HG03342 (cell line): ENCODE data around the gene CELA2B.
"Not testable (repeated sequence)": the region's sequence is repeated elsewhere in the genome, so short reads cannot be mapped to it uniquely, and the experiment has no call there.

Experiments
- ATAC-seq: cut with Tn5 transposase; IDR thresholded peaks from one replicate; pipeline ENCODE4 v1.9.1; 2021; ENCODE audit warnings: mild to moderate bottlenecking, moderate library complexity; ENCODE audit not compliant: unreplicated experiment

The CELA2B gene

DNA sequence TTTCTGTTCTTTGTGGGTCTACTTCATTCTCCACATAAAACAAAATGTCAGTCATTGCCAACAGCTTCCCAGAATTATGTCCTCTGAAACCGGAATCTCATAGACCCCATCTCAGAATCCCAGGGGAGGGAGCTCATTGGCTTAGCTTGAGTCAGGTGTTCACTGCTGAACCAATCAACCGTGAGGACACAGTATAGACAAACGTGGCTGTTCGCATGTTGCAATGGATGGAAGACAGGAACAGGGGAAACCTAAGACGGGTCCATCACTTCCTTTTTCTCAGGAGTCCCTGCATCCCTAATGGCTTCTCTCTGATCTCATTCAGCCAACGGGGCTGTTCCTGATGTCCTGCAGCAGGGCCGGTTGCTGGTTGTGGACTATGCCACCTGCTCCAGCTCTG is 10.2 kb upstream of the CELA2B start:
- ATAC-seq = no peak

DNA sequence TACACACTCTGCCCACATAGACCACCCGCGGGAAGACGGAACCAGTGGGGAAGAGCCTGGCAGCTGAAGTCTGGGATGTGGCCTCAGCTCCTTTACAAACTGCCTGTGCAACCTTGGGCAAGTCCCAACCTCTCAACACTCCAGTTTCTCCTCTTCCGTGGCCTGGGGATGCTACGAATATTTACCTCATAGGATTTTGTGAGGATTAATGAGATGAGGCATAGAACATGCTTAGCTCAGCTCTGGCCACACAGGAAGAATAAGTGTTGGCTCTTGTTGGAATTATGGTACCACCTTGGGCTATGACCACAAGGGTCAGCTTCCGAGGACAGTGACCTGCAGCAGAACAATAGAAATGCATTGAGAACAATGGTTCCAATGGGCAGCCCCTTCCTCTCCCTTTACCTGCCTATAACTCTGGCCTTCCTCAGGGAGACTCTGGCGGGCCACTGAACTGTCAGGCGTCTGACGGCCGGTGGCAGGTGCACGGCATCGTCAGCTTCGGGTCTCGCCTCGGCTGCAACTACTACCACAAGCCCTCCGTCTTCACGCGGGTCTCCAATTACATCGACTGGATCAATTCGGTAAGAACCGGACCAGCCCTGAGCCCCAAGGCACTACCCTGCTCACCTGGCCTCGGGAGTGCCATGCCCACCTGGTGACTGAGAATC is 8.8 kb upstream of the CELA2B start:
- ATAC-seq = not testable (repeated sequence)

DNA sequence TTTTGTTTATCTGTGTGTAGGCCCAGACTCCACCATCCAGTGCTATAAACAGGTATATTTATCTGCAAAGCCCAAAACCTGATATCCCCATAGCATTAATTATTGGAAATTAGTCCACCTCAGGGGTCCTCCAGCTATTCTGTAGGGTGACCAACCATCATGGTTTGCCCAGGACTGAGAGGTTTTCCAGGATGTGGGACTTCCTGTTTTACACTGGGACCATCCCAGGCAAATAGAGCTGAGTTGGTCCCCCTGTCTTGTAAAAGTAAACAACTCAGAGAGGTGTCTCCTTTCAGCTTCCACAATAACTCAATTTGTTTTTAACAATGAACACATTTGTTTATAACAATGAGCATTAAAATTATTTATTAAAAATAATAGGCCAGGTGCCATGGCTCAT is 7.8 kb upstream of the CELA2B start:
- ATAC-seq = no peak

DNA sequence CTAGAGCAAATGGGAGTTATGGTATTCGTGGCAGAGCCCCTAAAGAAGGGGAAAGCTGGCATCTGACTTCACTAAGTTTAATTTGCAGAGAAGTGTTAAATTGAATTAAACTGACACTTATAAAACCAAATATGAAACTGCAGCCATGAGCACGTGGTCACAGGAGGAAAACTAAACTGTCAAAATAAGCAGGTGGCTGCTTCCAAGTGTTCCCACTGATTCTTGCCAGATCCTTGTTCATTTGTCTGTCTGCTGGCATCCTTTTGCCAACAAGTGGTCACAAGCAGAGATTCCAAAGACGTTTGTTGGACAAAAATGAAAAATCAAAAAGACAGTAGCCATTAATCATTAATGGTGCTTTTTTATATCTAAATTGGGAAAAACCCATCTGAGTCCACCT is 6.5 kb upstream of the CELA2B start:
- no peak for ATAC-seq

DNA sequence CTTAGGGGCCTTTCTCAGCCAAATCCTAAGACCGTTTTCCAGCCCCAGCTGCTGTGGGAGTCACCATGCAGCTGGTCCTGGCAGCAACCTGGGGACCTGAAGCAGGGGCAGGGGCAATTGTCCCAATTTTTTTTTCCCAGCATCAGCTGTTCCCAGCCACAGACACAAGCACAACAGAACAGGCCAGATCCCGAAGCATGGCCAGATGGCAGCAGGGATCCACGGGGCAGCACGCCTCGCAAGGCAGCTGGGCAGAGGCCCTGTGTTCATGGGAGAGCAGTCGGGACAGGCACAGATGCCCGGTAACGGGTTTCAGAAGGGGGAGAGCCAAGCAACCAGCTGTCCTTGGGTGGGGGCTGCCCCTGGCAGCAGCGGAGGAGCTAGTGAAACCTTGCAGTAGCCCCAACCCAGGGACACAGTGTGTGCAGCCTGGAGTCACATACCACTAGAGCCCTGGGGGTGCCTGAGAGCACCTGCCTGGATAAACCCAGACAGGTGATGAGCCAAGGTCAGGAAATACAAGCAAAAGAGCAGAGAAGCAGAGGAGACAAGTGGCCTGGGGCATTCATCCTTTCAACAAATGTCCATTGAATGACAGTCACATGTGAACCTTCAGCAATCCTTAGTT is 6.0 kb upstream of the CELA2B start:
- not testable (repeated sequence) for ATAC-seq

DNA sequence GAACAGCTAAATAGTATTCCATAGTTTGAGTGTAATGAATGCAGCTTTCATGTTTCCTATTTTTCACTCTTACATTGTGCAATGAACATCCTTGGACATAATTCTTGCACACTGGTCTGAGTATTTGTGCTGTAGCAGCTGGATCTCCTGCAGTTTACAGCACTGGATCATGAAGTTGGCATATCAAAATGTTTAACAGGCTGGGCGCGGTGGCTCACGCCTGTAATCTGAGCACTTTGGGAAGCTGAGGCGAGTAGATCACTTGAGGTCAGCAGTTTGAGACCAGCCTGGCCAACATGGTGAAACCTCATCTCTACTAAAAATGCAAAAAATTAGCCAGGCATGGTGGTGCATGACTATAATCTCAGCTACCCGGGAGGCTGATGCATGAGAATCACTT is 4.8 kb upstream of the CELA2B start:
- not testable (repeated sequence) for ATAC-seq

DNA sequence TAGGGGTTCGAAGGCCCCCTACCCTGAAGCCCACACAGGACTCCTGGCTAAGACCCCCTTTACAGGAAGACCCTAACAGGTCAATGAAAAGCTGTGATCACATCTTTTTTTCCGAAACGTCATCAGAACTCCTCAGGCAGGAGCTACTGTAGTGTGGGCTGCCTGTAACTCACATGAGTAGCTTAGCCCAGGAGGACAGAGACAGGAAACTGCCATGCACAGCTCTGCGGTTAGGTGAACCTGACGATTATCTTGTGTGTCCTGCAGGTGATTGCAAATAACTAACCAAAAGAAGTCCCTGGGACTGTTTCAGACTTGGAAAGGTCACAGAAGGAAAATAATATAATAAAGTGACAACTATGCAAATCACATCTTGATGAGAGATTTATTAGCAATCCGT is 4.2 kb upstream of the CELA2B start:
- ATAC-seq = not testable (repeated sequence)

DNA sequence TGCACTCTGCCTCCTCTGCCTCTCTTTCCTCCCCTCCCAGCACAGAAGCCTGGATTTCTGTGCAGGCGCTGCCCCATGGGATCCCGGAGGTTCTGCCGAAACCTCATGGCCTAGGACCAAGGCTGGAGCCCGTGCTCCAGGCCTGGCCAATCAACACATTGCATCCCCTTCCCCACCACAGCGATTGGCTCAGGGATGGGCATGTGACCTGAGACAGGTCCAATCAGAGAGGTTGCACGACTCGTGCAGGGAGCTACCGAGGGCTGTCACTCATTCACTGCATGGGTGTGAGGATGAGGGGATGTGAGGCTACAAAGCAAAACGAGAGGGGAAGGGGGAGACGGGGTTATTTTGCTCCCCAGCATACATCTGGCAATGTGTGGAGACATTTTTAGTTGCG is 3.3 kb upstream of the CELA2B start:
- no peak for ATAC-seq

DNA sequence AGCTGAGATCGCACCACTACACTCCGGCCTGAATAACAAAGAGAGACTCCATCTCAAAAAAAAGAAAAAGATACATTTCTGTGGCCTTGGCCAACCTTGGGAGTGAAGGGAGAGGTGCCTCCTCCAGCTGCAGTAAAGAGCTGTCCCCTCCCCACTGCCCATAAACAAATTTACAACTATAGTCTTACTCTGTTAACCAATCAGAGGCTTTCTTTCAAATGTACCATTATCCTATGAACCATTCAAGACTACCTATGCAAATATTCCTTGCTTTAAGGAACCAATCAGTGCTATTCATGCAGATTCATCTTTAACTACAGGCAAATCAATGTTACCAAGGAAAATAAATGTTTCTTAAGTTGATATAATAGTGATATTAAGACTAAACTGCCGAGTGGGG is 1.0 kb downstream of the CELA2B start:
- ATAC-seq = no peak

DNA sequence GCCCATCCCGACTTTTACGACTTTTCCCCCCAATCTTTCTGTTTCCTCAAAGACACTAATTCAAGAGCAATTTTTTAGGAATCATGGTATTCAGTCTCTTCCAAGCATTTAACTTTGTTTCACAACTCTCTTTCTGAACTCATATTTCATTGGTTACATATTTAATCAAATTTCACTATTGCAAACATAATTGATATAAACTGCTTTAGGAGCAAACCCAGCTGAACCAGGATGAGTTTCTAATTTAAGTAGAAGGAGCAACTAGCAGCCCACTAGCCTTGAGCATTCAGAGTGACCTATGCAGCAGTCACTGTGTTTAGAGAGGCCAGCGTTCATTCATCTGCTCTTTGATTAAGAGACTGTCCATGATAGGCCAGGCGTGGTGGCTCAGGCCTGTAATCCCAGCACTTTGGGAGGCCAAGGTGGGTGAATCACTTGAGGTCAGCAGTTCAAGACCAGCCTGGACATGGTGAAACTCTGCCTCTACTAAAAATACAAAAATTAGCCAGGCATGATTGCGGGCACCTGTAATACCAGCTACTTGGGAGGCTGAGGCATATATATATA is 1.8 kb downstream of the CELA2B start:
- ATAC-seq = no peak

DNA sequence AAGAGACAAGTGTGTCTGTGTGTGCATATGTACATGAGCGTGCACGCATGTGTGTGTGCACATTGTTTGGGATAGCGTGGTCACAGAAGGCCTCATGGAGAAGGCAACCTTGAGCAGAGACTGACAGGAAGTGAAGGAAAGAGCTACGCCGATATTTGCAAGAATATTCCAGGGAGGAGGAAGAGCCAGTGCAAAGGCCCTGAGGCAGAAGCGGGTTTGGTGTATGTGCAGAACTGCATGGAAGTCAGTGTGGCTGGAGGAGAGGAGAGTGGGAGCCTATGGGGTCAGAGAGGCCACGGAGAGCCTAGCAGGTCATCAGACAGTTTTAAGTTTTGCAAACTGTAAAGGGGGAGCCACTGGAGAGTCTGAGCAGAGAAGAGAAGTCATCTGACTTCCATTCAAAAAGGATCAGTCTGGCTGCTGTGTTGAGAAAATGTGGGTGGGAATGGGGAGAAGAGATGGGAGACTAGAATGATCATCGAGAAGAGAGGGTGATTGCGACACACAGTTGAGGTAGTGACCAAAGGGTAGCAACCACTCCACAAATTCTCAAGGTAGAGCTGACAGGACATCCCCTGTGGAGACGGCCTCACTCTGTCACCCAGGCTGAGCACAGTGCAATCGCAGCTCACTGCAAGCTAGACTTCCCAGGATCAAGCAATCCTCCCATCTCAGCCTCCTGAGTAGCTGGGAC is 3.9 kb downstream of the CELA2B start:
- no peak for ATAC-seq

DNA sequence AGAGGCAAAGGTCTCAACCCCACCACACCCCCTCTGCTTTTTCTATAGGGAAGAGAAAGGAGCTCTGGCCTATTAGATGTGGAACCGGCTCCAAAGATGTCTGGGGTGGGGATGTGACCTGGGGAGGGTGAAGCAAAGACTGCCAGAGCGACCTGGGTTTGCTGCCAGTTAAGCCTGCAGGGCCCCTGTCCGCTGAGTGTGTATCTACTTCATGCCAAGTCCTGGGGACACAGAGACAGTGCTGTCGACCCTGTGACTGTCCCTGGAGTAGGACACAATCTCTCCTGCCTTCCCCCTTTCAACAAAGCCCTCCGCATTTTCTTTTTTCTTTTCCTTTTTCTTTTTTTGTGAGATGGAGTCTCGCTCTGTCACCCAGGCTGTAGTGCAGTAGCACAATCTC is 6.6 kb downstream of the CELA2B start:
- not testable (repeated sequence) for ATAC-seq

DNA sequence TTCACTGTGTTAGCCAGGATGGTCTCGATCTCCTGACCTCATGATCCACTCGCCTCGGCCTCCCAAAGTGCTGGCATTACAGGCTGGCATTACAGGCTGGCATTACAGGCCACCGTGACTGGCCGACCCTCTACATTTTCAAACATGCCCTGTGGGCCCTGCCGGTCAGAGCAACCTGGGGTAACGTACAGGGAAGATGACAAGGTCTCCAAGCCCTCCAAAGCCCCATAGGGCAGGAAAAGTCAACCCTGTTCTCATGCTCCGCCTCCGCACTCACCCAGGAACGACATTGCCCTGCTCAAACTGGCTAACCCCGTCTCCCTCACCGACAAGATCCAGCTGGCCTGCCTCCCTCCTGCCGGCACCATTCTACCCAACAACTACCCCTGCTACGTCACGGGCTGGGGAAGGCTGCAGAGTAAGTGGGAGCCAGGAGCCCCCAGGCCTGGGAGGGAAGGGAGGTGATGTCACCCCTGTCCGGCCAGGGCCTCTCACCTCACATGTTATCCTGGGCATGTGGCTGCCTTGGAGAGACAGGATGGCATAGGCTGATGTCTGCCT is 7.2 kb downstream of the CELA2B start:
- ATAC-seq = not testable (repeated sequence)

DNA sequence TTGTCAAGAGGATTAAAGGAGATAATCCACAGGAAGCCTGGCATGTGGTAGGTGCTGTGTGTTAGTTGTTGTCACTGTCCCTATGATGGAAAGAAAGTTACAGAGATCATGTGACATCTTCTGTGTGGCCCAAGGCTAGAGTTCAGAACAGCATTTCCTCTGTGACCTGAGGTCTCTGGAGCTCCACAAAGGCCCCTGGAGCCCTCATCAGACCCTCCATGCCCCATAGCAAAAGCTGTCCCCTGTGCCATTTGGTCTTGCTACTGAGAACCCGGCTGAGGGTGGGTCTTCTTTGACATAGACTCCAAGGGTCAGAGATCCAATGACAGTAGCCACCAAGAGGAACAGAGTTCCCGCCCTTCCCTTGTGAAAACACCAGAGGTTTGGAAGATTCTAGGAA is 8.1 kb downstream of the CELA2B start:
- ATAC-seq = no peak

DNA sequence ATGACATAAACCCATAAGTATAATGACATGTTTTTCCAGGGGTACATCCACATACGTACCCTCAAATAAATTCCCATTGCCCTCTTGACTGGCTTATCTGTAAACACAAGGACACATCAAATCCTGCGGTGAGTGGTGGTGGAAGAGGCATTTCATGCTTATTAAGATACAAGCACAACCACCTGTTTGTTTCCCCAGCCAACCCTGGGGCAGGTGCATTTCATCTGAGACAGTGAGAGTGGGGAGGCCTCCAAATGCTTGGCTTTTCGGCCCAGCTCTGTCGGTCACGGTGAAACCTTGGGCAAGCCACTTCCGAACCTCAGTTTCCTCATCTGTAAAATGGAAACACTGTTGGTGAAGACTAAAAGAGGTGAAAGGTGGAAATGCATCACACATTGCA is 8.5 kb downstream of the CELA2B start:
- not testable (repeated sequence) for ATAC-seq

DNA sequence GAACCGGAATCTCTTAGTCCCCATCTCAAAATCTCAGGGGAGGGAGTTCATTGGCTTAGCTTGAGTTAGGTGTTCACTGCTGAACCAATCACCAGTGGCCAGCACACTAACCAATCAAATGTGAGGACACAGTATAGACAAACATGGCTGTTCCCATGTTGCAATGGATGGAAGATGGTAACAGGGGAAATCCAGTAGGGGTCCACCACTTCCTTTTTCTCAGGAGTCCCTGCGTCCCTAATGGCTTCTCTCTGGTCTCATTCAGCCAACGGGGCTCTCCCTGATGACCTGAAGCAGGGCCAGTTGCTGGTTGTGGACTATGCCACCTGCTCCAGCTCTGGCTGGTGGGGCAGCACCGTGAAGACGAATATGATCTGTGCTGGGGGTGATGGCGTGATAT is 9.7 kb downstream of the CELA2B start:
- ATAC-seq = no peak

DNA sequence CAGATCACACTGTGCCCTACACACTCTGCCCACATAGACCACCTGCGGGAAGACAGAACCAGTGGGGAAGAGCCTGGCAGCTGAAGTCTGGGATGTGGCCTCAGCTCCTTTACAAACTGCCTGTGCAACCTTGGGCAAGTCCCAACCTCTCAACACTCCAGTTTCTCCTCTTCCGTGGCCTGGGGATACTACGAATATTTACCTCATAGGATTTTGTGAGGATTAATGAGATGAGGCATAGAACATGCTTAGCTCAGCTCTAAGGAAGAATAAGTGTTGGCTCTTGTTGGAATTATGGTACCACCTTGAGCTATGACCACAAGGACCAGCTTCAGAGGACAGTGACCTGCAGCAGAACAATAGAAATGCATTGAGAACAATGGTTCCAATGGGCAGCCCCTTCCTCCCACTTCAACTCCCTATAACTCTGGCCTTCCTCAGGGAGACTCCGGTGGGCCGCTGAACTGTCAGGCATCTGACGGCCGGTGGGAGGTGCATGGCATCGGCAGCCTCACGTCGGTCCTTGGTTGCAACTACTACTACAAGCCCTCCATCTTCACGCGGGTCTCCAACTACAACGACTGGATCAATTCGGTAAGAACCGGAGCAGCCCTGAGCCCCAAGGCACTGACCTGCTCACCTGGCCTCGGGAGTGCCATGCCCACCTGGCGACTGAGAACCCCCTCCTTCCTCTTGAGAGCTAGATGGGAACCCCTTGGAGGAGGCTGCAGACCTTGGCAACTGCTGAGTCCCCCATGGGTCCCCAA is 11.1 kb downstream of the CELA2B start:
- not testable (repeated sequence) for ATAC-seq

DNA sequence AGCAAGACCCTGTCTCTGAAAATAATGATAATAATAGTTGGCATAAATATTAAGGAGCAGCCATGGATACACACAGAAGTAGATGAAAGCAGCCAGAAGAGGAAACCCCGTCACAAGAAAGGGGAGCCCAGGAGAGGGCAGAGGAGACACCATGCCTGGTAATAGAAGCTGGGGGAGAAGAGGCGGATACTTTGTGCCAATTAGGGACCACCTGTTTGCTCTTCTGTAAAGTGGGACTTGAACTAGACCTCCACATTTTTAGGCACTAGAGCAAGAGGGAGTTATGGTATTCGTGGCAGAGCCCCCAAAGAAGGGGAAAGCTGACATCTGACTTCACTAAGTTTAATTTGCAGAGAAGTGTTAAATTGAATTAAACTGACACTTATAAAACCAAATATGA is 12.5 kb downstream of the CELA2B start:
- no peak for ATAC-seq

DNA sequence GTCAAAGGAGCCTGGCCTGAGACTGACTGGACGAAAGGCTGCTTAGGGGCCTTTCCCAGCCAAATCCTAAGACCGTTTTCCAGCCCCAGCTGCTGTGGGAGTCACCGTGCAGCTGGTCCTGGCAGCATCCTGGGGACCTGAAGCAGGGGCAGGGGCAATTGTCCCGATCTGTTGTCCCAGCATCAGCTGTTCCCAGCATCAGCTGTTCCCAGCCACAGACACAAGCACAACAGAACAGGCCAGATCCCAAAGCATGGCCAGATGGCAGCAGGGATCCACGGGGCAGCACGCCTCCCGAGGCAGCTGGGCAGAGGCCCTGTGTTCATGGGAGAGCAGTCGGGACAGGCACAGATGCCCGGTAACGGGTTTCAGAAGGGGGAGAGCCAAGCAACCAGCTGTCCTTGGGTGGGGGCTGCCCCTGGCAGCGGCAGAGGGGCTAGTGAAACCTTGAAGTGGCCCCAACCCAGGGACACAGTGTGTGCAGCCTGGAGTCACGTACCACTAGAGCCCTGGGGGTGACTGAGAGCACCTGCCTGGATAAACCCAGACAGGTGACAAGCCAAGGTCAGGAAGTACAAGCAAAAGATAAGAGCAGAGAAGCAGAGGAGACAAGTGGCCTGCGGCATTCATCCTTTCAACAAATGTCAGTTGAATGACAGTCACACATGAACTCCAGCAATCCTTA is 13.3 kb downstream of the CELA2B start:
- no peak for ATAC-seq

DNA sequence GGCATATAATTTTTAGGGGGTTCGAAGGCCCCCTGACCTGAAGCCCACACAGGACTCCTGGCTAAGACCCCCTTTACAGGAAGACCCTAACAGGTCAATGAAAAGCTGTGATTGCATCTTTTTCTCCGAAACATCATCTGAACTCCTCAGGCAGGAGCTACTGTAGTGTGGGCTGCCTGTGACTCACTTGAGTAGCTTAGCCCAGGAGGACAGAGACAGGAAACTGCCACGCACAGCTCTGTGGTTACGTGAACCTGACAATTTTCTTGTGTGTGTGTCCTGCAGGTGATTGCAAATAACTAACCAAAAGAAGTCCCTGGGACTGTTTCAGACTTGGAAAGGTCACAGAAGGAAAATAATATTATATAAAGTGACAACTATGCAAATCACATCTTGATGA is 15.1 kb downstream of the CELA2B start:
- not testable (repeated sequence) for ATAC-seq
